Lung (tissue), 12 donors: ENCODE results near the gene SDR42E1. TPM values are rescaled to one million over a fixed set of nuclear protein-coding genes. Genes with fewer than 3 reads are reported as not detected.

Experiments used
- ATAC-seq: fragments of 200-7000 bp; cut with Tn5 transposase; one replicate; pipeline ENCODE4 v1.9.1; 2020; ENCODE audit warnings: moderate number of reproducible peaks; ENCODE audit not compliant: insufficient read depth, low FRiP score
- DNase-seq, 3 donors: peaks; one replicate each; pipeline ENCODE4 v3.0.0-alpha.2; 2013 to 2017
- H3K27ac ChIP-seq, 2 donors: one replicate each; pipeline ENCODE4 v1.5.1; 2013; ENCODE audit warnings: mild to moderate bottlenecking in 2 of 2, moderate library complexity in 2 of 2, control low read depth in 1 of 2, inconsistent platforms in 1 of 2, low read depth in 1 of 2, low read length in 1 of 2
- H3K27me3 ChIP-seq, 3 donors: one replicate each; pipeline ENCODE4 v1.5.1; 2013; ENCODE audit warnings: low read length in 2 of 3; ENCODE audit not compliant: control insufficient read depth in 3 of 3, insufficient read depth in 3 of 3
- H3K36me3 ChIP-seq, 4 donors: one replicate each; pipeline ENCODE4 v1.5.1; 2013; ENCODE audit warnings: low read length in 4 of 4, mild to moderate bottlenecking in 1 of 4, moderate library complexity in 1 of 4; ENCODE audit not compliant: control insufficient read depth in 4 of 4, insufficient read depth in 4 of 4
- H3K4me1 ChIP-seq, 5 donors: one replicate each; pipeline ENCODE4 v1.5.1; 2013; ENCODE audit warnings: low read length in 5 of 5, mild to moderate bottlenecking in 2 of 5, moderate library complexity in 1 of 5; ENCODE audit not compliant: control insufficient read depth in 5 of 5, insufficient read depth in 5 of 5
- H3K4me3 ChIP-seq: one replicate; pipeline ENCODE4 v1.5.1; 2013; ENCODE audit warnings: mild to moderate bottlenecking, control low read depth, moderate library complexity
- H3K9ac ChIP-seq, 2 donors: one replicate each; pipeline ENCODE4 v1.5.1; 2013; ENCODE audit warnings: low read length in 2 of 2, control low read depth in 1 of 2; ENCODE audit not compliant: insufficient read depth in 1 of 2
- H3K9me3 ChIP-seq, 4 donors: one replicate each; pipeline ENCODE4 v1.5.1; 2013; ENCODE audit warnings: low read length in 3 of 4, mild to moderate bottlenecking in 1 of 4, moderate library complexity in 1 of 4; ENCODE audit not compliant: control insufficient read depth in 4 of 4, insufficient read depth in 3 of 4
- CTCF ChIP-seq: IDR thresholded peaks from 2 replicates; pipeline ENCODE4 v1.5.1; 2012; ENCODE audit warnings: mild to moderate bottlenecking; ENCODE audit errors: control extremely low read depth, extremely low read depth
- WGBS, 2 donors: extraction: QIAGEN DNeasy Blood & Tissue Kit; methylation state at CpG; one replicate each; pipeline ENCODE4 v1.1.7; 2013; 5-methylcytosine and 5-hydroxymethylcytosine counted together
- polyA plus RNA-seq, 2 donors: library from polyadenylated mRNA; stranded (reverse); fragments of 200-250 nt; gene quantifications; one replicate each; pipeline ENCODE4 v1.2.1, GENCODE V29; 2013
- total RNA-seq, 2 donors: library from RNA; depleted of rRNA in 1 of 2; stranded (reverse); fragments of >200 nt in 1 of 2; gene quantifications; one replicate each; pipeline ENCODE4 v1.2.1, GENCODE V29; 2014 to 2021
- donor health status: control.
- donor health status: control.
- donor health status: Bipolar disorder and iron deficiency.
- donor health status: healthy.
- donor health status: DM: yes; HTN: yes; CAD: no.

The SDR42E1 gene
- total and polyA plus RNA-seq, 4 donors = 1.2 to 9.5 (median 4.0) TPM

DNA sequence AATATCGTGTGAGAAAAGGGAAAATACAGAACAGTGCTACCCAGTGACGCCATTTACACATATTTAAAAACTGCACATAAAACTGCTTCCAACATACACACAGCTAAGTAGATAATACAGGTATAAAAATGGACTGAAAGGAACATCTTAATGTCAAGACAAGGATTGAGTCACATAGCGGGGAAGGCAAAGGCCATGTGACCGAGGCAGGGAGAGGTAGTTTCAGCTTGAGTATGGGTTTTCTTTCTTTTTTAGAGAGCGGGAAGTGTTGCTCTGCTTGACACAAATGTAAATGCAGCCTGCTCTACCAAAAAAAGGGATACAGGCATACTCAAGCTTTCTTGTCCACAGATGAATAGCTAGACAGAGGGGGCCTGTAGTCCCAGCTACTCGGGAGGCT lies 46.5 kb downstream of the SDR42E1 start:
- DNase-seq (no peak), ATAC-seq (no peak)
- WGBS, 2 donors = 91 to 95% methylated on average over 6 of the region's 6 CpGs
- Histone ChIP-seq H3K27ac (no peak overlapping the region), H3K9ac (no peak overlapping the region), H3K4me1 (no peaks in the 10 kb centered on the region), H3K4me3 (no peak overlapping the region), H3K36me3 (peaks cover 0 to 2% (median 0%) of the 10 kb centered on the region in 4 donors), H3K27me3 (no peaks in the 10 kb centered on the region), H3K9me3 (no peaks in the 10 kb centered on the region)
- no peak for TF ChIP-seq CTCF

- DNase-seq (no peak), ATAC-seq (no peak)
- no peak overlapping the region for H3K27ac ChIP-seq
- no peaks in the 10 kb centered on the region for H3K4me1 ChIP-seq
- H3K9ac ChIP-seq = no peak overlapping the region
- peaks cover 0 to 9% (median 0%) of the 10 kb centered on the region in 4 donors for H3K36me3 ChIP-seq
- 56 to 71% methylated on average over 9 of the region's 9 CpGs for WGBS, 2 donors
- no peak overlapping the region for H3K4me3 ChIP-seq
- no peak for TF ChIP-seq CTCF
- peaks cover 0 to 3% (median under 1%) of the 10 kb centered on the region in 4 donors for H3K9me3 ChIP-seq
- no peaks in the 10 kb centered on the region for H3K27me3 ChIP-seq
These were observed 54.9 kb downstream of the SDR42E1 start for GRCh38 chr16:81956213-81956948.

DNA sequence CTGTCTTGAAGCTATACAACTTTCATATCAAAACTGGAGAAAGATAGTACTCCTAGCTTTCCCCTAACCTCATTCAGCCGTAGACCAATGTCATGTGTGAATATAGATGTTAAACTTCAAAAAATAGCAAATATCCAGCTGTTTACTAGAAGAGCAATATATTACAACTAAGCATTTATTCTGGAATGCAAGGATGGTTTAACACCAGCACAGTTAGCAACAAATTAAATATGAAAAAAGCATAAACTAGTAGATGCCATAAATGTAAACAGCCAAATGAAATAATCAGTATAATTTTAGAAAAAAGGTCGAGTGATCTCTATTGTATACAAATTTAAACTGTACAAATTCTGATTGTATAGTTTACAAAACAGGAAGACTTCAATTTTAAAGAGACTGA lies 59.7 kb downstream of the SDR42E1 start:
- ATAC-seq (no peak), DNase-seq (no peak)
- Histone ChIP-seq H3K4me3 (no peak overlapping the region), H3K27me3 (no peaks in the 10 kb centered on the region), H3K27ac (no peak overlapping the region), H3K4me1 (no peaks in the 10 kb centered on the region), H3K36me3 (peaks cover 0 to 9% (median 0%) of the 10 kb centered on the region in 4 donors), H3K9me3 (peaks cover 0 to 4% (median 2%) of the 10 kb centered on the region in 4 donors), H3K9ac (no peak overlapping the region)
- no peak for TF ChIP-seq CTCF
- whole genome bisulfite sequencing, 2 donors = 82 to 97% methylated on average over 2 of the region's 2 CpGs
